Lung (tissue), 12 donors: ENCODE results near the gene BABAM1. TPM values are rescaled to one million over a fixed set of nuclear protein-coding genes. Genes with fewer than 3 reads are reported as not detected.

Experiments
- ATAC-seq: fragments of 200-7000 bp; cut with Tn5 transposase; one replicate; pipeline ENCODE4 v1.9.1; 2020; ENCODE audit warnings: moderate number of reproducible peaks; ENCODE audit not compliant: insufficient read depth, low FRiP score
- DNase-seq, 3 donors: peaks; one replicate each; pipeline ENCODE4 v3.0.0-alpha.2; 2013 to 2017
- H3K27ac ChIP-seq, 2 donors: one replicate each; pipeline ENCODE4 v1.5.1; 2013; ENCODE audit warnings: mild to moderate bottlenecking in 2 of 2, moderate library complexity in 2 of 2, control low read depth in 1 of 2, inconsistent platforms in 1 of 2, low read depth in 1 of 2, low read length in 1 of 2
- H3K27me3 ChIP-seq, 3 donors: one replicate each; pipeline ENCODE4 v1.5.1; 2013; ENCODE audit warnings: low read length in 2 of 3; ENCODE audit not compliant: control insufficient read depth in 3 of 3, insufficient read depth in 3 of 3
- H3K36me3 ChIP-seq, 4 donors: one replicate each; pipeline ENCODE4 v1.5.1; 2013; ENCODE audit warnings: low read length in 4 of 4, mild to moderate bottlenecking in 1 of 4, moderate library complexity in 1 of 4; ENCODE audit not compliant: control insufficient read depth in 4 of 4, insufficient read depth in 4 of 4
- H3K4me1 ChIP-seq, 5 donors: one replicate each; pipeline ENCODE4 v1.5.1; 2013; ENCODE audit warnings: low read length in 5 of 5, mild to moderate bottlenecking in 2 of 5, moderate library complexity in 1 of 5; ENCODE audit not compliant: control insufficient read depth in 5 of 5, insufficient read depth in 5 of 5
- H3K4me3 ChIP-seq: one replicate; pipeline ENCODE4 v1.5.1; 2013; ENCODE audit warnings: mild to moderate bottlenecking, control low read depth, moderate library complexity
- H3K9ac ChIP-seq, 2 donors: one replicate each; pipeline ENCODE4 v1.5.1; 2013; ENCODE audit warnings: low read length in 2 of 2, control low read depth in 1 of 2; ENCODE audit not compliant: insufficient read depth in 1 of 2
- H3K9me3 ChIP-seq, 4 donors: one replicate each; pipeline ENCODE4 v1.5.1; 2013; ENCODE audit warnings: low read length in 3 of 4, mild to moderate bottlenecking in 1 of 4, moderate library complexity in 1 of 4; ENCODE audit not compliant: control insufficient read depth in 4 of 4, insufficient read depth in 3 of 4
- CTCF ChIP-seq: IDR thresholded peaks from 2 replicates; pipeline ENCODE4 v1.5.1; 2012; ENCODE audit warnings: mild to moderate bottlenecking; ENCODE audit errors: control extremely low read depth, extremely low read depth
- WGBS, 2 donors: extraction: QIAGEN DNeasy Blood & Tissue Kit; methylation state at CpG; one replicate each; pipeline ENCODE4 v1.1.7; 2013; 5-methylcytosine and 5-hydroxymethylcytosine counted together
- polyA plus RNA-seq, 2 donors: library from polyadenylated mRNA; stranded (reverse); fragments of 200-250 nt; gene quantifications; one replicate each; pipeline ENCODE4 v1.2.1, GENCODE V29; 2013
- total RNA-seq, 2 donors: library from RNA; depleted of rRNA in 1 of 2; stranded (reverse); fragments of >200 nt in 1 of 2; gene quantifications; one replicate each; pipeline ENCODE4 v1.2.1, GENCODE V29; 2014 to 2021
- donor health status: control.
- donor health status: control.
- donor health status: Bipolar disorder and iron deficiency.
- donor health status: healthy.
- donor health status: DM: yes; HTN: yes; CAD: no.

Gene BABAM1
- total and polyA plus RNA-seq, 4 donors = 52.4 to 75.1 (median 63.4) TPM

GRCh38 chr19:17325133-17325532, 57.9 kb downstream of the BABAM1 start:
- ATAC-seq (no peak), DNase-seq (no peak)
- Histone ChIP-seq H3K27me3 (peaks cover 0 to 5% (median 0%) of the 10 kb centered on the region in 3 donors), H3K4me1 (peaks cover 0 to 8% (median 6%) of the 10 kb centered on the region in 5 donors), H3K9me3 (peaks cover 0 to 2% (median 0%) of the 10 kb centered on the region in 4 donors), H3K9ac (no peak overlapping the region), H3K4me3 (no peak overlapping the region), H3K27ac (no peak overlapping the region), H3K36me3 (peaks cover 0 to 28% (median 7%) of the 10 kb centered on the region in 4 donors)
- 95 to 97% methylated on average over 20 of the region's 20 CpGs for WGBS, 2 donors
- TF ChIP-seq CTCF = no peak

GRCh38 chr19:17325881-17326594, 58.8 kb downstream of the BABAM1 start:
- H3K9ac ChIP-seq = no peak overlapping the region
- WGBS, 2 donors = 80 to 87% methylated on average over 17 of the region's 17 CpGs
- ATAC-seq = no peak
- peaks cover 0 to 8% (median 6%) of the 10 kb centered on the region in 5 donors for H3K4me1 ChIP-seq
- H3K36me3 ChIP-seq = peaks cover 0 to 21% (median 6%) of the 10 kb centered on the region in 4 donors
- peaks cover 0 to 2% (median 0%) of the 10 kb centered on the region in 4 donors for H3K9me3 ChIP-seq
- no peak overlapping the region for H3K4me3 ChIP-seq
- DNase-seq = no peak
- no peak for TF ChIP-seq CTCF
- H3K27ac ChIP-seq = no peak overlapping the region
- H3K27me3 ChIP-seq = peaks cover 0 to 9% (median 2%) of the 10 kb centered on the region in 3 donors

- H3K9me3 ChIP-seq = peaks cover 0 to under 1% (median 0%) of the 10 kb centered on the region in 4 donors
- 83 to 88% methylated on average over 11 of the region's 11 CpGs for WGBS, 2 donors
- no peak overlapping the region for H3K9ac ChIP-seq
- H3K36me3 ChIP-seq = peaks cover 0 to 18% (median 4%) of the 10 kb centered on the region in 4 donors
- TF ChIP-seq CTCF = no peak
- ATAC-seq = no peak
- H3K27ac ChIP-seq = no peak overlapping the region
- no peak for DNase-seq
- peaks cover 0 to 9% (median 2%) of the 10 kb centered on the region in 3 donors for H3K27me3 ChIP-seq
- H3K4me3 ChIP-seq = no peak overlapping the region
- H3K4me1 ChIP-seq = peaks cover 0 to 8% (median 6%) of the 10 kb centered on the region in 5 donors
Observed at GRCh38 chr19:17326595-17326966, 59.3 kb downstream of the BABAM1 start.
